Measurements from ENCODE around the gene HIVEP1. TPM values are rescaled to one million over a fixed set of nuclear protein-coding genes. Genes with fewer than 3 reads are reported as not detected.

HIVEP1 gene
- total RNA-seq, 4 donors from 2014 or later = 21.6 to 59.4 (median 34.5) TPM

DNA sequence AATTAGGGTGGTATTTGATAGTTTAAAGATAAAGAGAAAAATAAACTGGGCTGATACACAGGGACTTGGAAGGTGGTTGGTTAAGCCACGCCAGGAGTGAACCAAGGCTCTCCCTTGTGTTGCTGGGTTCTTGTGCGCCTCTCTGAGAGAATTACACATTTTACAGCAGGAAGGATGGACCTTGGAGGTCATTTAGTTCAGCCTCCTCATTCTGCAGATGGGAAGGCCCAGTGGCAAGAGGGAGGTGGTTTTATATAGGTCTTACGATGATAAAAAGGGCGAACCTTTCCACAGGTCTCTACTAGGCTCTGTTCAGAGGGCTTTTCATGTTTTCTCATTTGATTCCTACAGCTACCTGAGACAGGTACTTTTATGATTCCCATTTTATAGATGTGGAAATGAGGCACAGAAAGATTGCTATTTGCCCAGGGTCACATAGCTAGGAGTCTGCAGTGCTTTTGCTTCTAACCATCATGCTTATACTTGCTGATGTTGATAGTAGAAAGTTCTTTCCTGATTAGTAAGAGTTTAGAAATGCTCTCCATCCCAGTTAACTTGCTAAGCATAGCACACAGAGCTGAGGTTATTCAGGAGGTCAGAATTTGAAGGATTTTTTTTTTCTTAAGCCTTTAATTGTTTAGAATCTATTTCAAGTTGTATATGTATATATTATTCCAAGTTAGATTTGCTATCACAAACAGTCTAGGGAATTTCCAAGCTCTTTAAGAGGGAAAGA lies 12.8 kb downstream of the HIVEP1 start:
- TF ChIP-seq, protein P1, sequence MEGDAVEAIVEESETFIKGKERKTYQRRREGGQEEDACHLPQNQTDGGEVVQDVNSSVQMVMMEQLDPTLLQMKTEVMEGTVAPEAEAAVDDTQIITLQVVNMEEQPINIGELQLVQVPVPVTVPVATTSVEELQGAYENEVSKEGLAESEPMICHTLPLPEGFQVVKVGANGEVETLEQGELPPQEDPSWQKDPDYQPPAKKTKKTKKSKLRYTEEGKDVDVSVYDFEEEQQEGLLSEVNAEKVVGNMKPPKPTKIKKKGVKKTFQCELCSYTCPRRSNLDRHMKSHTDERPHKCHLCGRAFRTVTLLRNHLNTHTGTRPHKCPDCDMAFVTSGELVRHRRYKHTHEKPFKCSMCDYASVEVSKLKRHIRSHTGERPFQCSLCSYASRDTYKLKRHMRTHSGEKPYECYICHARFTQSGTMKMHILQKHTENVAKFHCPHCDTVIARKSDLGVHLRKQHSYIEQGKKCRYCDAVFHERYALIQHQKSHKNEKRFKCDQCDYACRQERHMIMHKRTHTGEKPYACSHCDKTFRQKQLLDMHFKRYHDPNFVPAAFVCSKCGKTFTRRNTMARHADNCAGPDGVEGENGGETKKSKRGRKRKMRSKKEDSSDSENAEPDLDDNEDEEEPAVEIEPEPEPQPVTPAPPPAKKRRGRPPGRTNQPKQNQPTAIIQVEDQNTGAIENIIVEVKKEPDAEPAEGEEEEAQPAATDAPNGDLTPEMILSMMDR (IDR thresholded peaks at IDR 0.05) = no peak
- DNase-seq (ENCODE audit: low spot score) (no peak), ATAC-seq (ENCODE audit: low FRiP score) (peak; percentile 61)

DNA sequence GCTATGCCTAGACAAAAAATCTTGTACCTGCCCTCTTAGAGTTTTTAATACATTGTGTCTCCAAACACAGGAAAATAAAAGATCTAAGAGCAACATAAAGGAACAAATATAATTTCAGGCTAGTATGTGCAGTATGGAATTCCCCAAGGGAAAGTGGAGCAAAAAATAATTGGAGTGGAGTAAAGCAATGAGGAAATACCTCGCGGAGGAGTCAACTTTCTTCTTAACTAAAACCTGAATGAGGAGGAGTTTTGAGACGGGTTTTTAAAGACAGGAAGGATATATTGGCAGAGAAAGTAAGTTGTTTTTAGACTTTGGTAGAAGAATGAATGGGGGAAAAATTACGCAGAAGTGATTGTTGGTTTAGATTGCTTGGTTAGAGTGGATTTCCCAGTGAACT lies 14.0 kb downstream of the HIVEP1 start:
- ATAC-seq (ENCODE audit: low FRiP score) (no peak), DNase-seq (ENCODE audit: low spot score) (no peak)
- TF ChIP-seq, protein P1 (IDR thresholded peaks at IDR 0.05) = no peak

DNA sequence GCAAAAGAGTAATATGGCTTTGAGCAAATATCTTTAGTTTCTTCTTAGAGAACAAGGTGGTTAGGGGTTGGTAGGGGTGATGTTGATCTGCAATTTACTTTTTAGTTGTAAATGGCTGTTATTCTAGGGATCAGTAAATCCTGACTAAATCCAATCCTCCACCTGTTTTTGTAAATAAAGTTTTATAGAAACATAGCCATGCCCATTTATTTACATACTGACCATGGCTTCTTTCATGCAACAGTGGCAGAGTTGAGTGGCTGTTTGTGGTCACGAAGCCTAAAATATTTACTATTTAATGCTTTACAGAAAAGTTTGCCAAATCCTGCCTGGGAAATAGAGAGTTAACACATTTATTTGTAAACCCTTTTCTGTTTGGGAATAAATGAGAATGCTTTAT lies 14.7 kb downstream of the HIVEP1 start:
- ATAC-seq (ENCODE audit: low FRiP score) (no peak), DNase-seq (ENCODE audit: low spot score) (no peak)
- TF ChIP-seq, protein P1 (IDR thresholded peaks at IDR 0.05) = no peak

DNA sequence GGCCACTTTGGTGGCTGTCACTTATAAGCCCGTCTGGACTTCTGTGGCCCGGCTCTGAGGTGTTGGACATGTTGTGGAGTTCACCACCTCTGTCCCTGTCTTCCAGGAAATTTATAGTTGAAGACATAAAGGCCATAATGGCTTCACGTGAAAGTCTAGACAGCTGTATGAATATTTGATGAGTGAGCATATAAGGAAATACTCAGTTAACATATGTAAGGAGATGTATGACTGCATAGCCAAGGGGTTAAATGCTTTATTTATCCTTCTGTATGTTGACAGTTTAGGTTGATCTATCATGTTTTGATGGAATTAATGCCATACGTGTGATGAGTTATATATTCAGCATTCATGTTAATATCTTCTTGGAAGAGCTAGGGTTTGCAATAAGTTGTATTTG lies 16.1 kb downstream of the HIVEP1 start:
- DNase-seq (ENCODE audit: low spot score) = no peak

DNA sequence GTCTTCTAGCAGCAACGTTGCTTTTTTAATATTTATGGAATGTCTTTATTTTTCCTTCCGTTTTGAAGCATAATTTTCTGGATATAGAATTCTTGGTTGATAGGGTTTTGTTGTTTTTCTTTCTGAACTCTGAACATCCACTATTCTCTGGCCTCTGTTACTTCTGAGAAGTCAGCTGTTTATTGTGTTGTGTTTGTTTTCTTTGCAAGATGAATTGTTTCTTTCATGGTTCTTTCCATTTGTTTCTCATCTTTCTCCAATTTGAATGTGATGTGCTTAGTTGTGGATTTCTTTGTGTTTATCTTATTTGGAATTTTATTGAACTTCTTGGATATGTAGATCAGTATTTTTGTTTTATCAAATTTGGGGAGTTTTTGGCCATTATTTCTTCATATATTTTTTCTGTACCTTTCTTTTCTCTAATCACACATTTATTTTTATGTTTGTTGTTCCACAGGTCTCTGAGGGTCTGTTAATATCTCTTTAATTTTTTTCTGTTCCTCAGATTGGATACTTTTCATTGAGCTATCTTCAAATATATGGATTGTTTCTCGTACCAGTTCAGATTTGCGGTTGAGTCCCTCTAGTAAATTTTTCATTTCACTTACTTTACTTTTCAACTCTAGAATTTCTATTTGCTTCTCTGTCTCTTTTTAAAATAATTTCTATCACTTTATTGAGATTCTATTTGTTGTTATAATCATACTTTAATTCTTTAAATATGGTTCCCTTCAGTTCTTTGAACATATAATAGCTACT lies 18.0 kb downstream of the HIVEP1 start:
- TF ChIP-seq, protein P1 (IDR thresholded peaks at IDR 0.05) = no peak
- no peak for DNase-seq (ENCODE audit: low spot score)
- no peak for ATAC-seq (ENCODE audit: low FRiP score)

More for the DNA sequence above, 16.1 kb downstream of the HIVEP1 start:
- TF ChIP-seq, protein P1 (IDR thresholded peaks at IDR 0.05) = no peak
- ATAC-seq (ENCODE audit: low FRiP score) = no peak

DNA sequence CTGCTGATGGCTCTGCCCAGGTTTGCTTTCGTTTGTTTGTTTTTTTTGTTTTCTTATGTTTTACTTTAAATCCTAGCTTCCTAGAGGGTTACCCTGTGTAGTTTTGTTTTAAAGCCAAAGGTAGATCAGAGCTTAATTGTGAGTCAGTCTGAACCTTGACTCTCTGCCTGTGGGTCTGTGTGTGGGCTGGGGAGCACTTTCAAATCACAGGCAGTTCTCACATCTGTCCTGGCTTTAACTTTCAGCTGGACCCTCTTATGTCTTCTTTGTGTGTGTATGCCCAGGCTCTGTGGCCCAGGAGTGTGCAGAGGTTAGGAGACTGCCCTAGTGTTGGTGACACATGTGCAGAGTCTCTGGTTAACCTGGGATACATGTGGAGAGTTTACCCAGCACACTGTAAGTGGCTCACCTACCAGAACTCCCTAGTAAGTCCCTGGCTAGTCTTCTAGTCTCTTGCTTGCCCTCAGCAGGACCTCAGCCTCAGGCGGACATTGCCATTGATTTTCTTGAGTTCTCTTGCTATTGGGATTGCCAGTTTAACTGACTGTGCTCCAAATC lies 19.0 kb downstream of the HIVEP1 start:
- DNase-seq (ENCODE audit: low spot score) = no peak
- ATAC-seq (ENCODE audit: low FRiP score) = no peak
- TF ChIP-seq, protein P1 (IDR thresholded peaks at IDR 0.05) = no peak
